ENCODE data around the gene F11R.

Gene F11R

GRCh38 chr1:160971618-160972056, 49.3 kb downstream of the F11R start:
- H3K4me3 ChIP-seq (ENCODE audit: low read depth, low read length), result no peak overlapping the region
- DNase-seq (ENCODE audit: low read depth, low spot score), result no peak
- in situ Hi-C loops (cut with HindIII; ENCODE audit: low sequenced_read_pairs), result no loop called here
- no peak for TF ChIP-seq CTCF (IDR thresholded peaks at IDR 0.05; ENCODE audit: low read depth, low read length)

- no peak overlapping the region for H3K4me3 ChIP-seq (ENCODE audit: low read depth, low read length)
- no peak for DNase-seq (ENCODE audit: low read depth, low spot score)
- no peak for TF ChIP-seq CTCF (IDR thresholded peaks at IDR 0.05; ENCODE audit: low read depth, low read length)
- in situ Hi-C loops (cut with HindIII; ENCODE audit: low sequenced_read_pairs), result no loop called here
Measured at GRCh38 chr1:160963521-160963920, 57.4 kb downstream of the F11R start.

GRCh38 chr1:160961419-160961818, 59.5 kb downstream of the F11R start:
- in situ Hi-C loops (cut with HindIII; ENCODE audit: low sequenced_read_pairs), result no loop called here
- no peak for TF ChIP-seq CTCF (IDR thresholded peaks at IDR 0.05; ENCODE audit: low read depth, low read length)
- no peak overlapping the region for H3K4me3 ChIP-seq (ENCODE audit: low read depth, low read length)
- no peak for DNase-seq (ENCODE audit: low read depth, low spot score)

GRCh38 chr1:160956966-160957365, 64.0 kb downstream of the F11R start:
- DNase-seq (ENCODE audit: low read depth, low spot score), result no peak
- no peak for TF ChIP-seq CTCF (IDR thresholded peaks at IDR 0.05; ENCODE audit: low read depth, low read length)
- no peak overlapping the region for H3K4me3 ChIP-seq (ENCODE audit: low read depth, low read length)
- in situ Hi-C loops (cut with HindIII; ENCODE audit: low sequenced_read_pairs), result no loop called here

GRCh38 chr1:160954158-160955104, 66.5 kb downstream of the F11R start, which contains the start of gene ITLN2:
TSS of gene ITLN2 (minus strand) at chr1:160954809. CDS start at chr1:160954741, 68 bp downstream.
- H3K4me3 ChIP-seq (ENCODE audit: low read depth, low read length), result no peak within 1 kb of the TSS
- TF ChIP-seq CTCF (IDR thresholded peaks at IDR 0.05; ENCODE audit: low read depth, low read length), result peak; percentile 65
- DNase-seq (ENCODE audit: low read depth, low spot score), result peak; percentile 6
- in situ Hi-C loops (cut with HindIII; ENCODE audit: low sequenced_read_pairs), result no loop called here

- TF ChIP-seq CTCF (IDR thresholded peaks at IDR 0.05; ENCODE audit: low read depth, low read length), result no peak
- no peak overlapping the region for H3K4me3 ChIP-seq (ENCODE audit: low read depth, low read length)
- in situ Hi-C loops (cut with HindIII; ENCODE audit: low sequenced_read_pairs), result no loop called here
- no peak for DNase-seq (ENCODE audit: low read depth, low spot score)
Measured at GRCh38 chr1:160953030-160953429, 67.9 kb downstream of the F11R start.

Measured in astrocyte of the spinal cord (primary cell).